Activated CD4-positive, alpha-beta T cell treated with anti-CD3 and anti-CD28 coated beads, Interleukin-2, Interleukin-6, amounts not matched to agents 100 ng/mL and 50 ng/mL, durations not matched to agents 16 hours and 8 hours (primary cell): ENCODE results near the gene PCF11.
A peak's percentile ranks its signal among the peaks of the same experiment; 100 is the strongest.
"Not testable (repeated sequence)": the region's sequence is repeated elsewhere in the genome, so short reads cannot be mapped to it uniquely, and the experiment has no call there.

Source experiments
- DNase-seq: peaks from one replicate; pipeline ENCODE4 v3.0.0-alpha.2; 2020

Gene PCF11

DNA sequence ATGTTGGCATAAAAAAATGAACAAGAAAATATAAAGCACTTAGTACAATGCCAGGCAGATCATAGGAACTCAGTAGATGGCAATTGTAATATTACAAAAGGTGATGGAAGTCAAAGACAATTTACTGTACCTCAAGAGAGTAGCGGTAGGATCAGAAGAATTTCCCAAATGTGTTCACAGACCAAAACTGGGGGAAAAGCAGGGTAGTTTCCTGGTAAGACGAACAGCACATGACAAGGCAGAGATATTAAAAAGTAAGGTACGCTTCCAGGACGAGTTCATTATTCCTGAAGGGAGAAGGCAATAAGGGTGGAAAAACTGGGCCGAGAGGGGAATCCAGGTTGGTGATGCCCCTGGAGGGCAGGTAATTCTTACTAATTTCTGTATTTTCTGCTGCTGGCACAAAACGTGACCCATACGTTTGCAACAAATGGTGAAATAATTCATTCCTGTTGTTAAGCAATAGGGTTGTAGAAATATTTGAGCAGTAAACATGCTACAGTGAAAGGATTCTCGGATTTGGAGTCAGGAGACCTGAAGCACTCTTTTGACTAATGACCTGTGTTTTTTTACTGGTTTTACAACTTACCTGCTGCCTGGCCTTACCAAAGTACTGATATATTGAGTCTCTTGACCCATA, 35.8 kb downstream of the PCF11 start:
- no peak for DNase-seq

DNA sequence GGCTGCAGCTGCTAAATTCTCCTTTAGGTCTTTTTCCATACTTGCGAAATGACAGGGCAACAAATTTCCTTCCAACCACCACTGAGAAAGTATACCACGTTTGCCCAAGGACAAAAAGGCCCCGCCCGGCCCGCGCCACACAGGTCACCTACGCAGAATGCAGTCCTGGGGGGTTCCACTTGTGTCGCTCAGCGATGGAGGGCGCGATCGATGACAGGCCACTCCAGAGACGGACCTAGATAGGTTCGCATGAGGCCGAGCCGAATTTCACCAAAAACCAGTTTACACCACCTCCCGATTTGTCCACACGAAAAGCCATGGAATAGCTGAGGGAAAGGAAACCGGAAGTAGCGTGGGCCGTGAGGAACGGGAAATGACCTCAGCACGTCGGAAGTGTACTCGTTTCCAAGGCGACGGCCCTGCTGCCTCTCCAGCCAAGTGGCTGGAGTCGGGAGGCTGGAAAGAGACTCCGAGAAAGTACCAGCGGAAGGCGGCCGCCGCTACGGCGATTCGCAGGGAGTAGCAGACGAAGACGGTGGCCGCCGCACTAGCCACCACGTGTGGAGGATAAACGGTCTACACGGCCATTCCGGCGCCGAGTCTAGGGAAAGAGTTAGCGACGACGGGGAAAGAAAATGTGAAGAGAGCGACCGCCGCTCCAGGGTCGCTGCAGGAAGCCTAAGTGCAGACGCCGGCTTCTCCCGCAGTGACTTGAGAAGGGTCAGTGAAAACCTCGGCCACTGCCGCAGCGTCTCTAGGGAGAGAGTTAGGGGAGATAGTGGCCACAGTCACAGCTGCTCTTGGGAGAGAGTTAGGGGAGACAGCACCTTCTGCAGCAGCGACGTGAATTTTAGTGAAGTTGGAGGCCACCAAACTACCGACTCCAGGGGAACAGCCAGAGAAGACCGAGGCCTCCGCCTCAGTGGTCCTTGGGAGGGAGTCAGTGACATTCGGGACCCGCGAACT, 36.7 kb downstream of the PCF11 start, which contains the start of gene ANKRD42:
ANKRD42 (plus strand) TSS at position 398 of the 966 bp plus-strand sequence. CDS start 959 bp downstream, outside the sequence.
- peak; percentile 91 for DNase-seq

DNA sequence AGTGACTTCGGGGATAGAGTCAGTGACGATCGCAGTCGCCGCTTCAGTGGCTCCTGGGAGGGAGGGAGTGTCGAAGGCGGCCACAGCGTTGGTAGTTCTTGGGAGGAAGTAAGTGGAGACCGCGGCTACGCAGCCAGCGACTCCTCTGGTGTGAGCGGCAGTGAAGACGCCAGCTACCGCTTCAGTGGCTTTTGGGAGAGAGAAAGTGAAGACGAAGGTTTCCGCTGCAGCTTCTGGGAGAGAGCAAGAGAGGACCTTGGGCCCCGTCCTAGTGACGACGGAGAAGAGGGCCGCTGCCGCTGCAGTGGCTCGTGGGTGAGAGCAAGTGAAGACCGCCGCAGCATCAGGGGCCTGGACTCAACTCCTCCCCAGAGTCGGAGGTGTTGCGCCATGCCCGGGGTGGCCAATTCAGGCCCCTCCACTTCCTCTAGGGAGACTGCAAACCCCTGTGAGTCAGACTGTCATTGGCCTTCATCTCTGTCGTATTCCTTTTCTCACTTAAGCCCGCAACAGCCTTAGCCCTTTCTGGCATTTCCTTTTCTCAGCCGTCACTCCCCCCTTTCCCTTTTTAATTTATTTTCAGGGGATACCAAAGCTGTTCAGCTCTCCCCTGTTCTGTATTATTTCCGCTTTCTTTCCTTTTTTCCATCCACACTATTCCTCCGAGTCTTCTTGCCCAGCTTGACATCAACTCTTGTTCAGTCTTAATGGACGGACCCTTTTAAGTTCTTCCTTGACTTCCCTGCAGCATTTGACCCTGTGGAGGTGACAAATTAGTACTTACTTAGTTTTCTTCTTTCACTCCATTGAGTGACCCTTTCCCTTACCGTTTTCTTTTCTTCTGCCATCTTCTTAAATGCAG, 37.6 kb downstream of the PCF11 start:
- DNase-seq = peak; percentile 67

DNA sequence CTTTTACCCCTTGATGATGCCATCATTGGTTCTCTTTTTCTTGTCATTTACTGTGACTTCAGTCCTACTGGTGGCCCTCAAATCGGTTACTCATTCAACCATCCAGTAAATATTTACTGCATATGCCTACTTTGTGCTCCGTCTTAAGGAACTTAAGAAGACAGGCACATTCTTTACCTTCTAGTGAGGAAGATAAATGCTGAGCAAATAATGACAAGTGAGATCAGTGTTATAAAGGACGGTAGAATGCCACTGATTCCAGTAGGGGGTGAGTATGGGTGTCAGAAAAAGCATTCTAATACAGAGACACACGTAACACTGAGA, 38.2 kb downstream of the PCF11 start:
- no peak for DNase-seq

DNA sequence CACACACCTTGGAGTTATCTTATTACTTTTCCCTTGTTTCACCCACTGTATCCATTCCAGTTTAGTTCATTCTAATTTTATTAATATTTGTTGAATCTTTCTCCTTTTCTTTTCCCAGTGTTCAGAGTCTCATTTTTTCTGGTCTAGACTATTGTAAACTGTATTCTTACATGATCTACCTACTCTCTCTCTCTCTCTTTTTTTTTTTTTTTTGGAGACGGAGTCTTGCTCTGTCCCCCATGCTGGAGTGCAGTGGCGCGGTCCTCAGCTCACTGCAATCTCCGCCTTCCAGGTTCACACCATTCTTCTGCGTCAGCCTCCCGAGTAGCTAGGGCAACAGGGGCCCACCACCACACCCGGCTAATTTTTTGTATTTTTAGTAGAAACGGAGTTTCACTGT, 38.7 kb downstream of the PCF11 start:
- DNase-seq = no peak

DNA sequence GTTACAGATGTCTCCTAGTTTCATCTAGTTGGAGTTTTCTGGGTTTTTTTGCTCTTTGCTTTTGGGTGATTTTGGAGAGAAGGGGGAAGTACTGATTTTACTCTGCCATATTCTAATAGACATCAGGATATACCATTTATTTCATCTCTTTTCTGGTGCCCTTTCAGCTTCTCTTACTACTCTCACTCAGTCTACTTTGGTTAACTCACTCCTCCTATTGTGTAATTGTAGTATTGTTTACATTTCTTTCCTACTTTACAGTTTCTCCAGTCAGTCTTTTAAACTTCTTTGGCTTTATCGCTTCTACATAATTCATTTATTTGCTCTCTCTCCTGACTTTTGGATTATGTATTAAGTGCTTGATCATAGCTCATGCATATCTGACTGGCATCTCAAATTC, 43.1 kb downstream of the PCF11 start:
- no peak for DNase-seq

DNA sequence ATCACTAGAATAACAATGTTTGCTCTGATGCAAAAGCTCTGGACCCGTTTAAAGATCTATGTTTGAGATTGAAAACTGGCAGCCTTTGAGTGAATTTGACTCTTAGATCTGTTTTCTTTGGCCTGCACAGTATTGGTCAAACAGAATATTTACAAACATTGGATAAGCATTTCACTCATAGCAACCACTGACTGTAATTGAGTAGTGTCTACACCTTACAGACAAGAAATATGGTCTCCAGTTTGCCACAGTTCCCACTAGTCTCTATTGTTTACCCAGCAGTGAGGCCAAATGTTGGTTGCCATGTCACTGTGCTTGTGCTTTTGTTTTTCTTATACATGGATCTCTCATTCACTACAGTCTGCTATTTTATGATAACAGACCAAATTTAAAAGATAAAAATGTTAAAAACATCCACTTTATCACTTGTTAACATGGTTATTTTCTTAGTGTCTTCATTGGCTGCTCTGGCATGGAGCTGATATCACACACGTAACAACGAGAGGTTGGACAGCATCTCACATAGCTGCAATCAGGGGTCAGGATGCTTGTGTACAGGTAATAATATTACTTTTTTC, 48.8 kb downstream of the PCF11 start:
- no peak for DNase-seq

DNA sequence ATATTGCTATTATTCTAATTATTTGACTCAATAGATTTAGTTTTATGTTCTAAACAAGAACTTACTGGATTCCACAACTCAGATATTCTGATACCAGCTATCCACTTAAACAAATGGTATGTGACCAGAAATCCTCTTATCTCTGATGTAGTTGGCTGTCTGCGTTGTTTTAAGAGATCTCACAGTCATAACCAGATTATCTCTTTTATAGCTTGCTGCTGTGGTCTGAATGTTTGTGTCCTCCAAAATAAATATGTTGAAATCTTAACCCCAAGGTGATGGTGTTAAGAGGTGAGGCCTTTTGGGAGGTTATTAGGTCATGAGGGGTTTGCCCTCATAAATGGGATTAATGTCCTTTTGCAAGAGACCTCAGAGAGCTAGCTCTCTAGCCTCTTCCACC, 49.3 kb downstream of the PCF11 start:
- no peak for DNase-seq

DNA sequence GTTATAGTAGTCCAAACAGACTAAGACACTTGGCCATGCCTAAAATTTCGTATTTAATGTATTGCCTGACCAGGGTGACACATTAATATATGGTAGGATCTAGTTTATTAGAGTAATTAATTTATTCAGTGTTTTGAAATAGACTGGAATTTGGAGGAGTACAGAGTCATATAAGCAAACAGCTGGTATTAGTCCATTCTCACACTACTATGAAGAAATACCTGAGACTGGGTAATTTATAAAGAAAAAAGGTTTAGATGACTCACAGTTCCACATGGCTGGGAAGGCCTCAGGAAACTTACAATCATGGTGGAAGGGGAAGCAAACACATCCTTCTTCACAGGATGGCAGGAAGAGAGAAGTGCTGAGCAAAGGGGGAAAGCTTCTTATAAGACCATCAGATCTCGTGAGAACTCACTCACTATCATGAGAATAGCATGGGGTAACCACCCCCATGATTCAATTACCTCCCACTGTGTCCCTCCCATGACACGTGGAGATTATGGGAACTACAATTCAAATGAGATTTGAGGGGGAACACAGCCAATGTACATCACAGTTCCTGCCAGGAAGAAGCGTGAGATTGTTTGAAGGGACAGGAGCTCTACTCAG, 49.9 kb downstream of the PCF11 start:
- not testable (repeated sequence) for DNase-seq

DNA sequence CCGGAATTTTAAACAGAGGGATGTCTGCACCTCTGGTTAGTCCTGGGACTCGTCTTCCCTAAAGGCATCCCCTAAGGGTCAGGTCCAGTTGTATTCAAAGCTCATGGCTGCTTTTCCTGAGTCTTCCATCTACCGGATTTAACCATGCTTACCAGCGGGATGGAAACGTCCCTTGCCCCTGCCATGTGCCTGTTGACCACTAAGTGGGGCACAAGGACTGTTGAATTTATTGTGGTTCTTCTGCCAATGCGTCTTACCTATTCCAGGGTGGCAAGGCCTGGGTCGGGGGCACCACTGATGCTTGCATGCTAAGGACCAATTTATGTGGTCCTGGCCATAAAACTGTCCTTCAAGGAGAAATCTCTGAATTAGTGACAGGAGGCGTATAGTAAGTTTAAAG, 62.2 kb downstream of the PCF11 start:
- no peak for DNase-seq

DNA sequence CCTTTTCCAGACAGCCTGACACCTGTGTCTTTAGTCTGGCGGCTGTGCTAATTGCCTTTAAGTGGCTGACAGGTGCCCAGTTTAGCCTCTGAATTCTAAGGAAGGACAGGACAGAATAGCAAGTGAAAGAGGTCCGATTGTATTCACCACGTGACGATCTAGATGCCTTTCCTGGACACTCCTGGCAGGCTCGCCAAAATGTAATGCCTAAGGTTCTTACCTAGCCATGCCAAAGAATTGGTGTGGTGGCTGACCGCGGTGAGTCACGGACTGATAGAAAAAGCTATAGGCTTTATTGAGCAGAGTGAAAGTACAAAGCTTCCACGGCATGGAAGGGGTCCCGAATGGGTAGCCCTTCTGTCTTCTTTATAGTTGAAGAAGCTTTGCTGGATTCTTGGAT, 63.3 kb downstream of the PCF11 start:
- no peak for DNase-seq

DNA sequence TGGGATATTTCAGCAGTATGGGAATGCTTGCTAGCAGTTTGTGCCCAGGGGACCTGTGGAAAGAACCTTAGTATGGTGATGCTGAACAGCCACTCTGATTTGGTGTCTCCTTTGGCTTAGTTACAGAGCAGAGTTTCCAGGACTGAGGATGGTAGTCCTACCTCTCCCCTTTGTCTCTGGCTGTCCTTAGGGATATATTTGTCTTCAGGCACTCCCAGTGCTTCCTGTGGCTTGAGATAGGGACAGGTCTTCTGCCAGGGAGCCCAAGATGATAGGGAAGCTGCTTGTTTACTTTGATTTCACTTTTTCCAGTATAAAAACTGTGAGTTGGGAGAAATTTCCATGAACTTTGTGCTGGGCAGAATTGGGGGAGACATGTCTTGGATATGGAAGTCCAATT, 64.8 kb downstream of the PCF11 start:
- no peak for DNase-seq

DNA sequence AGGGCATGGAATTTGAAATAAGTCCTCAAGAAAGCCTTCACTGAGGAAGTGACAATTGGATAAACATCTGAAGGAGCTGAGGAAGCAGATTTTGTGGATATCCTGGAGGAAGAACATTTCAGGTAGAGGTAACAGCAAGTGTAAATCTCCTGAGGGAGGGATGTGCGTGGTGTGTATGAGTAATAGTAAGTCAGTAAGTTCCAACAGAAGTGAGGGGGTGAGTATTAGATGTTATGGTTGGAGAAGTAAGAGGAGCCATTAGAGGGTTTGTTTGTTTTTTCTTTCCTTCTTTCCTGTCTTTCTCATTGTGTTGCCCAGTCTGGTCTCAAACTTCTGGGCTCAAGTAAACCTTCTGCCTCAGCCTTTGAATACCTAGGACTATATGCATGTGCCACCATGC, 65.6 kb downstream of the PCF11 start:
- no peak for DNase-seq

DNA sequence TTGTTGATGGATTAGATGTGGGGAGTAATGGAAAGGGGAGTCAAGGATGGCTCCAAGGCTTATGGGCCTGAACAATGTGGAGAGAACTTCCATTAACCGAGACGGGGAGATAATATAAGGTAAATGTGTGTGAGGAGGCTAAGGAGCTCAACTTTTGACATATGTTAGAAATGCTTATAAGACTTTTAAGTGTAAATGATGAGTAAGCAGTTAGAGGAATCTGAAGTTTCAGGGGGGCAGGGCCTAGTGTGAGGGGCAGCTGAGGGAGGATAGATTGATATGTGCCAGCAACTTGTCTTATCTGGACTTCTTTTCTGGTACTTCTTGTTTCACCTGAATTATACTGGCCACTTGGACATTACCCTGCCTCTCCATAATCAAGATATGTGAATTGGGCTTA, 66.5 kb downstream of the PCF11 start:
- no peak for DNase-seq

DNA sequence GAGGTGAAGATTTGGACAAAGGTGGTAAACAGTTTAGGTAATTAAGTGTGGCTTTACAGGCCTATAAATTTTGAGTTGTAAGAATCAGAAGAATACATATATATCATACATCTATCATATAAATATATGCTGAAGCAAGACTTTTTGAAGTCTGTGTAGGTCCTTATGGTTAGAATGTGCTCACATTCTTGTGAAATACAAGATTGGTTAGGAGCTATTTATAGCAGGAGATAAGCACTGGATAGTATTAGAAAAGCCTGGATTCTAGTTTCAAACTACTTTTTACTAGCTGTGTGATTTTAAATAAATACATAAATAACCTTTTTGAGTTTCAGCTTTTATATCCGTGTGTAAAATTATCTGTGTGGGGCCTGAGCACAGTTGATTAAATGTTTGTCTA, 78.9 kb downstream of the PCF11 start:
- DNase-seq = no peak
